Central memory CD8-positive, alpha-beta T cell (primary cell): ENCODE results near the gene KLHL17.
"Not testable (repeated sequence)": the region's sequence is repeated elsewhere in the genome, so short reads cannot be mapped to it uniquely, and the experiment has no call there.

Source experiments
- ATAC-seq: fragments of 150-1000 bp; cut with Tn5 transposase; replicated peaks from 2 replicates; pipeline ENCODE4 v1.10.0; 2022; ENCODE audit warnings: mild to moderate bottlenecking, moderate FRiP score, moderate number of reproducible peaks; ENCODE audit not compliant: poor library complexity, severe bottlenecking; ENCODE audit errors: extremely low read depth
- DNase-seq, 2 donors: peaks; one replicate each; pipeline ENCODE4 v3.0.0; 2021; ENCODE audit warnings: low spot score in 2 of 2
- H3K27ac Mint-ChIP-seq: one replicate; pipeline ENCODE4 v1.8.0; 2022; ENCODE audit warnings: low read depth, mild to moderate bottlenecking, moderate library complexity, mixed read lengths
- H3K27me3 Mint-ChIP-seq: one replicate; pipeline ENCODE4 v1.8.0; 2022; ENCODE audit warnings: mixed read lengths
- H3K36me3 Mint-ChIP-seq: one replicate; pipeline ENCODE4 v1.8.0; 2022; ENCODE audit warnings: mild to moderate bottlenecking, moderate library complexity, mixed read lengths; ENCODE audit not compliant: insufficient read depth
- H3K4me1 Mint-ChIP-seq: one replicate; pipeline ENCODE4 v1.8.0; 2022; ENCODE audit warnings: mixed read lengths
- H3K4me3 Mint-ChIP-seq: one replicate; pipeline ENCODE4 v1.8.0; 2022; ENCODE audit warnings: mild to moderate bottlenecking, moderate library complexity, mixed read lengths
- H3K9me3 Mint-ChIP-seq: one replicate; pipeline ENCODE4 v1.8.0; 2022; ENCODE audit warnings: mixed read lengths

KLHL17 gene

DNA sequence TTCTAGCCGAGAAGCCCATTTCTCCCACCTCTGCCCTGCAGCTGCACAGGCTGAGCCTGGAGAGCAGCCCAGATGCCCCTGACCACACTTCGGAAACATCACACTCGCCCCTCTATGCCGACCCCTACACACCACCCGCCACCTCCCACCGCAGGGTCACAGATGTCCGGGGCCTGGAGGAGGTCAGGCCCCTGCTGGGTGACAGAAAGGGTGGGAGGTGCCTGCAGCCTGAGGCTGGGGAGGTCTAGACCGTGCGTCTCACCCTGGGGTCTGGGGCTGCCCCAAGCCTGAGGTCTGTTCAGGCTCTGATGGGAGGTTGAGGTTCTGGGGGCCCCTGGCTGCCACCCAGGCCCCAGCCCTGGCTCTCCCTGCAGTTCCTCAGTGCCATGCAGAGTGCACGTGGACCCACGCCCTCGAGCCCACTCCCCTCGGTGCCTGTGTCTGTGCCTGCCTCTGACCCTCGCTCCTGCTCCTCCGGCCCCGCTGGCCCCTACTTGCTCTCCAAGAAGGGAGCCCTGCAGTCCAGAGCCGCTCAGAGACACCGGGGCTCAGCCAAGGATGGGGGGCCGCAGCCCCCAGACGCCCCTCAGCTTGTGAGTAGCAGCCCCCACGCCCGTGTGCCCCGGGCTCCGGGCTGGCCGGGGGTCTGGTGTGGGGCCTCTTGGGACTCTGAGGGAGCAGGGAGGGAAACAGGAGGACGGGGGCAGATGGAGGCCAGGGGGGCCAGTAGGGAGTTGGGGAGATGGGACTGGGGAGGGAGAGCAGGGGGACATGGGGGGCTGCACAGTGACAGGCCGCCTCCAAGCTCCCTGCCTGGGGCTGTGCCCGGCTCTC is 13.3 kb downstream of the KLHL17 start:
- no peak for ATAC-seq
- peaks cover 2% of the 10 kb centered on the region for H3K36me3 Mint-ChIP-seq
- DNase-seq: no peak
- peaks cover 17% of the 10 kb centered on the region for H3K27me3 Mint-ChIP-seq
- H3K4me1 Mint-ChIP-seq: peaks cover 10% of the 10 kb centered on the region
- no peak overlapping the region for H3K27ac Mint-ChIP-seq
- no peak overlapping the region for H3K4me3 Mint-ChIP-seq
- H3K9me3 Mint-ChIP-seq: no peaks in the 10 kb centered on the region

DNA sequence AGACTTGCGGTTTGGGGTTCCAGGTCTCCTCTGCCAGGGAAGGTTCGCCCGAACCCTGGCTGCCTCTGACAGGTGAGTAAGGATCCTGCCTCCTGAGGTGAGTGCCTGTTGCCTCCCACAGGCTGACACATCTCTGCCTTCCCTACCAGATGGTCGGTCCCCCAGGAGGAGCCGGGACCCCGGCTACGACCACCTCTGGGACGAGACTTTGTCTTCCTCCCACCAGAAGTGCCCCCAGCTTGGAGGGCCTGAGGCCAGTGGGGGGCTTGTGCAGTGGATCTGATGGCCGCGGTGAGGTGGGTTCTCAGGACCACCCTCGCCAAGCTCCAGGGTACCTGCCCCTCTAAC is 13.9 kb downstream of the KLHL17 start:
- peaks cover 10% of the 10 kb centered on the region for H3K4me1 Mint-ChIP-seq
- no peaks in the 10 kb centered on the region for H3K9me3 Mint-ChIP-seq
- ATAC-seq (no peak), DNase-seq (no peak)
- peaks cover 17% of the 10 kb centered on the region for H3K27me3 Mint-ChIP-seq
- peaks cover 2% of the 10 kb centered on the region for H3K36me3 Mint-ChIP-seq
- H3K4me3 Mint-ChIP-seq: no peak overlapping the region
- H3K27ac Mint-ChIP-seq: no peak overlapping the region

DNA sequence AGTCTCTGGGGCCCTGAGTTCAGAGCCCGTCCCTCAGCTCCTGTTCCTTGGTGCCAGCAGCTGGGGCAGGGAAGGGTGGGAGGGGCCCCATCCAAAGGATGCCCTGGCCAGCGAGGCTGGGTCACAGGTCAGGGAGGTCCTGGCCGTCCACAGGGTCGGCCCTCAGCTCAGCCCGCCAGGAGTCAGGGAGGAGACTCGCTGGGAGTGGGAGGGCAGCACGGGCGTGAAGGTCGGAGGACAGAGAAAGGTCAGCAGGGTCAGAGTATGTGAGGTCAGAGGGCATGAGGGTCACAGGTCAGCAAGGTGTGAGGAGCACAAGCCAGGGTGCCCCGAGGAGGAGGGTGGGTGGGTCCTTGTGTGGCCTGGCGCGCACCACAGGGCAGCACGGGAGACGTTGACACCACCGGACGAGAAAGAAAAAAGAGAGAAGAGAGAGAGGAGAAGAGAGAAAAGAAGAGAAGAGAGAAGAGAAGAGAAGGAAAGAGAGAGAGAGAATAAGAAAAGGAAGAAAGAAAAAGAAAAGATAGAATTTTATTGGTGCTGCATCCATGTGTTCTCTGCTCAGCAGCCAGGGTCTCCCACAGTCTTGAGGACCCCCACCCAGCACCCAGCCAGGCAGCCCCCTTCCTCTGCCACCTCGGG is 14.4 kb downstream of the KLHL17 start:
- DNase-seq (no peak), ATAC-seq (no peak)
- H3K4me3 Mint-ChIP-seq: peak overlapping the region; percentile 56
- H3K9me3 Mint-ChIP-seq: no peaks in the 10 kb centered on the region
- peaks cover 10% of the 10 kb centered on the region for H3K4me1 Mint-ChIP-seq
- H3K27ac Mint-ChIP-seq: no peak overlapping the region
- H3K36me3 Mint-ChIP-seq: peaks cover 2% of the 10 kb centered on the region
- H3K27me3 Mint-ChIP-seq: peaks cover 17% of the 10 kb centered on the region

DNA sequence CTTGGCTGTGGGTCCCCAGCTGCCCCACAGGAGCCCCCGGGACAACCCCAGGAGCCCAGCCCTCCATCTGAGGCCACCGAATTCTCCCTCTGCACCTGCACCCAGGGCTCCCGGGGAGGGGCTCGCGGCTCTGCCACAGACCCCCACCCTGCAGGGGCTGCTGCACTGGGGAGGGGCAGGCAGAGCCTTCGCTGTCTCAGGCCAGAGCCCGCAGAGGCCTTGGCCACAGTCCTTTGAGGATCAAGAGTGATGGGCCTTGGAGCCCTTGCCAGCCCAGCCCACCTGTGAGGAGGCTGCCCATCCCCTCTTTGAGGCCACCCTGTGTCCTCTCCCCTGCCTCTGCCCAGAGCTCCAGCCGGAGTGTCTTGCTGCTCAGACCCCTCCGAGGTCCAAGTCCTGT is 15.0 kb downstream of the KLHL17 start:
- Mint-ChIP-seq H3K27ac (no peak overlapping the region), H3K9me3 (no peaks in the 10 kb centered on the region), H3K4me1 (peaks cover 10% of the 10 kb centered on the region), H3K27me3 (peaks cover 17% of the 10 kb centered on the region), H3K4me3 (peak overlapping the region; percentile 65), H3K36me3 (peaks cover 2% of the 10 kb centered on the region)
- DNase-seq (no peak), ATAC-seq (no peak)

DNA sequence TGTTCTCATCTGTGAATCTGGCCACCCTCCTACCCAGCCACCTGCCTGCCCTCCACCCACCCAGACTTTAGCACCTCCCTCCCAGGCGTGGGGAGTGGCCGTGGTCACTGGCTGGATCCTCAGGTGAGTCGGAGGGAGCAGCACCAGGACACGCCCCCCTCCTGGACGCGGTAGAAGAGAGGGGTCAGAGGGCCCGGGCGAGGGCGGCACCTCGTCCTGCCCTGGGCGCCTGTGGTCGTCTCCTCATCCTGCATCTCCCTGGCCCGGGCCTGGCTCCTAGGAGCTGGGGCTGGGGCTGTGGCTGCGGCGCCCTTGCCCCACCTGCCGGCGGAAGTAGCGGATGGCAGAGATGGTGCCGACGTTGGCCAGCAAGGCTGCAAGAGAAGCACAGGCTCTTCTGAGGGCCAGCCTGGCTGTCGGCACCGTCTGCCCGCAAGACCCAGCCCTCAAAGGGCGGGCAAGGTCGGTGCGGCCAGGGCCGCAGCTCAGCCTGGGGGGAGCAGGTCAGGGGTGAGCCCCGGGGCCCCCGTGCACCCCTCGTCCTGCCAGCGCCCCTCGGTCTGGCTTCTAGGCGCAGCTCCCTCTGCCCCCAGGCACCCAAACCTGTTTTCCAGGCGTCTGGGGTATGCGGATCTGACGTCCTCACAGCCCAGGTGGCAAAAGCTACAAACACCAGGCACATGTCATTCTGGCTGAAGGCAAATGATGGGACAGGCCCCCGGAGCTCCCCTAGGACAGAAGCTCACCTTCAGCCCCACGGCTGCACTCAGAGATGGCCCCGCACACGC is 15.7 kb downstream of the KLHL17 start:
- Mint-ChIP-seq H3K27ac (no peak overlapping the region), H3K4me3 (peak overlapping the region; percentile 65), H3K27me3 (peaks cover 17% of the 10 kb centered on the region), H3K36me3 (peaks cover 2% of the 10 kb centered on the region), H3K9me3 (no peaks in the 10 kb centered on the region), H3K4me1 (peaks cover 10% of the 10 kb centered on the region)
- ATAC-seq (peak; percentile 79), DNase-seq (peak; percentile 31 to 60)

DNA sequence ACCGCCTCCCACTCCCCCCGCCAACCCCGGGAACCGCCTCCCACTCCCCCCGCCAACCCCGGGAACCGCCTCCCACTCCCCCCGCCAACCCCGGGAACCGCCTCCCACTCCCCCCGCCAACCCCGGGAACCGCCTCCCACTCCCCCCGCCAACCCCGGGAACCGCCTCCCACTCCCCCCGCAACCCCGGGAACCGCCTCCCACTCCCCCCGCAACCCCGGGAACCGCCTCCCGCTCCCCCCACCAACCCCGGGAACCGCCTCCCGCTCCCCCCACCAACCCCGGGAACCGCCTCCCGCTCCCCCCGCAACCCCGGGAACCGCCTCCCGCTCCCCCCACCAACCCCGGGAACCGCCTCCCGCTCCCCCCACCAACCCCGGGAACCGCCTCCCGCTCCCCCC is 16.4 kb downstream of the KLHL17 start:
- not testable (repeated sequence) for DNase-seq, H3K9me3 Mint-ChIP-seq, ATAC-seq, H3K4me3 Mint-ChIP-seq, H3K27ac Mint-ChIP-seq, H3K36me3 Mint-ChIP-seq
- H3K27me3 Mint-ChIP-seq: peaks cover 17% of the 10 kb centered on the region
- H3K4me1 Mint-ChIP-seq: peaks cover 10% of the 10 kb centered on the region

DNA sequence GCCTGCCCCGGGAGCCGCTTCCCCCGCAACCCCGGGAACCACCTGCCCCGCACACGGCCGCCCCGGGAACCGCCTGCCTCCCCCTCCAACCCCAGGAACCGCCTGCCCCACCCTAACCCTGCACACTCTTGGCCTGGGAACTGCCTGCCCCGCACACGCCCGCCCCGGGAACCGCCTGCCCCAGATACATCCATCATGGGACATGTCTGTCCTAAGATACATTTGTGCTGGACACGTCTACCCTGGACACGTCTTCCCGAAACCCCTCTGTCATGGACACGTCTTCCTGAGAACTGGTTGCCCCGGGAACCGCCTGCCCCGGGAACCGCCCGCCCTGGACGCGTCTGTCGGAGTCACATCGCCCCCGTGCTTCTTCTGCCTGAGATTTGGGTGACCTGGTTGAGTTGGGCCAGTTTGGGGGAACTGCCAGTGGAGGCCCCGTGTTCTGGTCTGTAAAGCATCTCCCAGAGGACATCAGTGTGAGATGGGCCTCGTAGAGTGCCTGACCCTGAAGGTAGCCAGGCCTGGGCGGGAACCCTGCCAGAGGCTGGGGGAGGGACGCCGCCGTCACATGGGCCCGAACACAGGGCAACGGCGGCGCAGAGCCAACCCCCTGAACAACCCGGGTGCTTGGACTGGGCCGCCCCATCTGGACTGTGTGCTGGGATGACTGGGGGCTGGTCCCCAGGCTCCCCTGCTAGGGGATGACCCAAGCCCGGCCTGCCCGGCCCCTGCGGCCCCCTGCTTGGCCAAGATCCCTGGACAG is 17.9 kb downstream of the KLHL17 start:
- no peak for ATAC-seq
- H3K27ac Mint-ChIP-seq: peak overlapping the region; percentile 65
- H3K27me3 Mint-ChIP-seq: peaks cover 29% of the 10 kb centered on the region
- peaks cover 2% of the 10 kb centered on the region for H3K36me3 Mint-ChIP-seq
- H3K4me3 Mint-ChIP-seq: peak overlapping the region; percentile 65
- no peaks in the 10 kb centered on the region for H3K9me3 Mint-ChIP-seq
- peaks cover 10% of the 10 kb centered on the region for H3K4me1 Mint-ChIP-seq
- no peak for DNase-seq

DNA sequence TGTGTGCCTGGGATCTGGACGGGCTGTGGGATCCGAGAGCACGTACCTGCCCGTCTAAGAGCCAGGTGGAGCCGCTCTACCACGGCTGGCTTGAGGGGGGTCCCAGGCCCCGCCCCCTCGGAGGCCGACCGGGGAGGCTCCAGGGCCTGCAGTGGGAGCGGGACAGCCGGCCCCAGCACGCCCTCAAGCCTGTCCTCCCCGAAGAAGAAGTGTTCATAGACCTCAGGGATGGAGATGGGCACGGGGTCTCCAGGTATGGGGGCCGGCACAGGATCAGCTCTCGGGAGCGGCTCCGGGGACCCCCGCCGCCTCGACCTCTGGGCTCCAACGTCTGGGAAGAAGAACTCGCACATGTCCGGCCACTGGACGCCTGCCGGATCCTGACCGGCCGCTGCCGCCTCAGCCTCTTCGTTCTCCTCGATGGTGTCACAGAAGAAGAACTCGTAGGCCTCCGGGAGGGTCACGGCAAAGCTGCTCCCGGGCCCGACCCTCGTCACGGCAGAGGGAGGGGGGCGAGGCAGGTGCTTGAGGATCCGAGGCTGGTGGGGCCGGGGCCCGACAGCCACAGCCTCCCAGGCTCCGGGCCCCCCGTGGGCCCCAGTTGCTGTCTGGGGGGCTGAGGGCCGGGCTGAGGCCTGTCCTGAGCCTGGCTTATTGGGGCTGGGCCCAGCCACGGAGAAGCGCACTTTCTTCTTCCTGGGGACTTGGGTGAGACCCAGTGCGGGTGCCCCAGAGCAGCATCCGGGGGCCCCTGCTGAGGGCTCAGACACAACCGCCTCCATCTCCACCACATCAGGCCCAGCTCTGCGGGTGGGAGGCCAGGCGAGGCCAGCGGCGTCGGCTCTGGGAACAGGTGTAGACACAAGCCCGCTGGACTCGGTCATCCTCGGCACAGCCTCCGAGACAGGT is 18.7 kb downstream of the KLHL17 start:
- Mint-ChIP-seq H3K4me1 (peaks cover 10% of the 10 kb centered on the region), H3K9me3 (no peaks in the 10 kb centered on the region), H3K36me3 (peaks cover 2% of the 10 kb centered on the region), H3K27ac (no peak overlapping the region), H3K27me3 (peaks cover 35% of the 10 kb centered on the region), H3K4me3 (no peak overlapping the region)
- ATAC-seq (no peak), DNase-seq (no peak)

DNA sequence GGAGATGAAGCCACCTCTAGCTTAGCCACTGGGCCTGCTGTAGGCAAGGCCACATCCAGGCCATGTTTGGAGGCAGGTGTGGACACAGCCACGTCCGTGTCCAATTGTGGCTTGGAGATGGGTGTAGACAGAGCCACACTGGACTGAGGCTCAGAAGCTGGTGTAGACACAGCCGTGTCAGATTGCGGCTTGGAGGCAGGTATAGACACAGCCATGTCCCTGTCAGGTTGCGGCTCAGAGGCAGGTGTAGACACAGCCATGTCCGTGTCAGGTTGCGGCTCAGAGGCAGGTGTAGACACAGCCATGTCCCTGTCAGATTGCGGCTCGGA is 19.3 kb downstream of the KLHL17 start:
- H3K27ac Mint-ChIP-seq: no peak overlapping the region
- H3K36me3 Mint-ChIP-seq: peaks cover 2% of the 10 kb centered on the region
- H3K4me1 Mint-ChIP-seq: peaks cover 10% of the 10 kb centered on the region
- no peak overlapping the region for H3K4me3 Mint-ChIP-seq
- H3K27me3 Mint-ChIP-seq: peaks cover 31% of the 10 kb centered on the region
- ATAC-seq (no peak), DNase-seq (no peak)
- H3K9me3 Mint-ChIP-seq: no peaks in the 10 kb centered on the region

DNA sequence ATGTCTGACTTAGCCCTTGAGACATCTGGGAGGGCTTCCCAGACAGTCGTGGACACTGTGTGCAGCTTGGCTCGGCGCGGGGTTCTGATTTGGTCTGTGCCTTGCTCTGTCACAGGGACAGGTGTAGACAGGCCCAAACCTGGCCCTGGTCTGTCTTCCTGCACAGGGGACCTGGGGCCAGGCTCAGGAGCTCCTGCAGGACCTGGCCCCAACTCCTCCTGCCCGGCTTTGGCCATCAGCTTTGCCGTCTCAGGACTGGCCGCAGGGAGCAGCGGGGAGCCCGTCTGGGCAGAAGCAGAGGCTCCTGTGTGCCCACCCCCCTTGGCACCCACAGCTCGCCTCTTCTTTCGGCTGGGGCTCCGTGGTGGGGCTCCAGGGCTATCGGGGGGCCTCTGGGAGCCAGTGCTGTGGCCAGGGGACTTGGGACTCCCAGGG is 19.8 kb downstream of the KLHL17 start:
- Mint-ChIP-seq H3K27ac (no peak overlapping the region), H3K27me3 (peaks cover 31% of the 10 kb centered on the region), H3K4me1 (peaks cover 10% of the 10 kb centered on the region), H3K4me3 (no peak overlapping the region), H3K9me3 (no peaks in the 10 kb centered on the region), H3K36me3 (peaks cover 2% of the 10 kb centered on the region)
- no peak for DNase-seq
- ATAC-seq: no peak

DNA sequence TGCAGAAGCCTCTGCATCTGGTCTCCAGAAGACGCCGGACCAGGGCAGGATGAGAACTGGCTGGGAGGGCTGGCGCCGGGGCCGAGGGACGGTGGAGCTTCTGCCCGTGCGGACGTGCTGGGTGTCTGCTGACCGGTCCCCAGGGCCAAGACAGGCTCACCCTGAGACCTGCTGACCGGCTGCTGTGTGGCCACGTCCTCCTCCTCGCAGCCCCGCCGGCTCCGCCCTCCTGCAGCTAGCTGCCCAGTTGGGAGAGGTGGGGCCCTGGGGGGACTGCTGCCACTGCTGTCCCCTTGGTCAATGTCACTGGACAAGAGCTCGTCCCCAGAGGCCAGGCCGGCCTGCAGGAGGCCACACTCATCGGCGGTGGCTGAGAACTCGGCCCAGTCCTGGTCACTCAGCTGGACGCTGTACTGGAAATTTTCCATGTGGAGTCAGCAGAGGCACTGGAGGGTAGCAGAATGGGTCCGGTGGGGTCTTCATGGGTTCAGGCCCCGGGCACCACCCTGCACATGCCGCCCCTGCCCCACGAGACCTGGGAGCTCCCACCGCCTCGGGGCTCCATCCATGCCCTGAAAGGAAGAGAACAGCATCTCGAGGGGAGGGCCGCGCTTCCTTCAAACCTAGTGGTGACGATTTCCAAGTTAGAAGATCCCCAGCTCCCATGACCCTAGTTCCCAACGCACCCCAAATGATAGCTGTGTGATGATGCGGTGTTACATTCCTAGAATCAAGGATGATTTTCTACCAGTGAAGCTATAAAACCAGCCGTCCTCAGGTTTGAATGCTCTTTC is 20.4 kb downstream of the KLHL17 start:
- ATAC-seq: no peak
- no peak overlapping the region for H3K27ac Mint-ChIP-seq
- no peaks in the 10 kb centered on the region for H3K9me3 Mint-ChIP-seq

More for the DNA sequence above, 20.4 kb downstream of the KLHL17 start:
- Mint-ChIP-seq H3K36me3 (peaks cover under 1% of the 10 kb centered on the region), H3K27me3 (peaks cover 31% of the 10 kb centered on the region), H3K4me1 (peaks cover 7% of the 10 kb centered on the region), H3K4me3 (no peak overlapping the region)
- DNase-seq: no peak
